Choroid plexus epithelial cell (primary cell): ENCODE data around the gene GHRH.

Experiments used
- DNase-seq: peaks from one replicate; pipeline ENCODE4 v3.0.0-alpha.2; 2010; ENCODE audit warnings: low read depth
- H3K4me3 ChIP-seq: 2 replicates; pipeline ENCODE4 v1.5.1; 2011; ENCODE audit warnings: low read depth, mild to moderate bottlenecking, control low read depth, low read length, moderate library complexity
- CTCF ChIP-seq: conservative IDR thresholded peaks from 2 replicates; pipeline ENCODE4 v1.5.1; 2011; ENCODE audit warnings: low read depth, mild to moderate bottlenecking, control low read depth, inconsistent platforms, low read length, moderate library complexity

The GHRH gene

GRCh38 chr20:37257988-37258387 lies 3.6 kb downstream of the GHRH start:
- TF ChIP-seq CTCF: no peak
- no peak overlapping the region for H3K4me3 ChIP-seq
- no peak for DNase-seq

GRCh38 chr20:37257530-37257929 lies 4.1 kb downstream of the GHRH start:
- DNase-seq: no peak
- TF ChIP-seq CTCF: no peak
- H3K4me3 ChIP-seq: no peak overlapping the region

GRCh38 chr20:37256286-37256685 lies 5.3 kb downstream of the GHRH start:
- TF ChIP-seq CTCF: no peak

GRCh38 chr20:37254114-37254878 lies 7.3 kb downstream of the GHRH start:
- TF ChIP-seq CTCF: no peak
- no peak for DNase-seq
- H3K4me3 ChIP-seq: no peak overlapping the region

More at GRCh38 chr20:37256286-37256685, 5.3 kb downstream of the GHRH start:
- DNase-seq: no peak
- no peak overlapping the region for H3K4me3 ChIP-seq

GRCh38 chr20:37253087-37253486 lies 8.5 kb downstream of the GHRH start:
- no peak overlapping the region for H3K4me3 ChIP-seq
- no peak for TF ChIP-seq CTCF
- DNase-seq: no peak

- no peak overlapping the region for H3K4me3 ChIP-seq
- no peak for DNase-seq
- no peak for TF ChIP-seq CTCF
These were observed 9.7 kb downstream of the GHRH start for GRCh38 chr20:37251825-37252477.

GRCh38 chr20:37249304-37249703 lies 12.3 kb downstream of the GHRH start:
- TF ChIP-seq CTCF: no peak
- no peak for DNase-seq
- H3K4me3 ChIP-seq: no peak overlapping the region
